Measurements from ENCODE around the gene IFT57. TPM values are rescaled to one million over a fixed set of nuclear protein-coding genes. Genes with fewer than 3 reads are reported as not detected.

IFT57 gene
- total RNA-seq, 1 experiment from 2014 or later: 17.6 TPM

DNA sequence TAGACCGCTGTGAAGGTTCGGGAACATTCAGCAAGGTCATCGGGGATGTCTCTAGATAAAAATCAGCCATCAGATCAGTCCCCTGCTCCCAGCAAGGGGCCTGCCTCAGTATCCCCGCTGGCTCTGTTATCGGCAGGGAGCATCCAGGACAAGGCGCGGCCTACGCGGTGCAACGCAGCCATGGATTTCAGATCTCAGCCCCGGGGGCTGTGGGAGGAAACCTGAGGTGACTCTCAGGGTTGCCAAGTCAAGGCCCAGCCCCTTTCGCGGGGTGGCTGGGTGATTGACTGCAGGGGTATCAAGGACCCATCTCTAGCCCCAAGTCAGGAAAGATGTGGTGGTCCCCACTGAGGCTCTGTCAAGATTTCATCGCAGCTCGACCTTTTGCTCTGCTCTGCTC is 108.2 kb downstream of the IFT57 start:
- H3K27me3 Mint-ChIP-seq (ENCODE audit: insufficient read depth, unreplicated experiment): peaks cover 8% of the 10 kb centered on the region
- no peak overlapping the region for H3K4me3 Mint-ChIP-seq (ENCODE audit: unreplicated experiment)
- no peaks in the 10 kb centered on the region for H3K4me1 Mint-ChIP-seq (ENCODE audit: low read depth, unreplicated experiment)
- H3K27ac Mint-ChIP-seq (ENCODE audit: unreplicated experiment): no peak overlapping the region
- ChIA-PET CTCF (no interaction called here), POLR2A (no interaction called here)
- Histone ChIP-seq H3K4me3 (ENCODE audit: low read depth, low read length) (no peak overlapping the region), H3K36me3 (ENCODE audit: control insufficient read depth, insufficient read depth, low read length) (no peaks in the 10 kb centered on the region), H3K9me3 (no peaks in the 10 kb centered on the region), H3K4me1 (no peaks in the 10 kb centered on the region), H3K27me3 (replicated peaks; ENCODE audit: control insufficient read depth, insufficient read depth, low read length) (peaks cover 2% of the 10 kb centered on the region; the same call in 1 of the 2 replicates)
- no peak for TF ChIP-seq CTCF (IDR thresholded peaks at IDR 0.05; ENCODE audit: insufficient read depth in 1 of 2, low read depth in 1 of 2, low read length in 1 of 2, severe bottlenecking in 1 of 2, unreplicated experiment in 1 of 2)
- no peaks in the 10 kb centered on the region for H3K9me3 Mint-ChIP-seq (ENCODE audit: unreplicated experiment)
- intact Hi-C loops (cut with micrococcal nuclease; ENCODE audit: unreplicated experiment): no loop called here
- no peaks in the 10 kb centered on the region for H3K36me3 Mint-ChIP-seq (ENCODE audit: insufficient read depth, unreplicated experiment)
- BruUV-seq (replicated peaks): no TSS peak
- no peak for DNase-seq

- Mint-ChIP-seq H3K4me1 (ENCODE audit: low read depth, unreplicated experiment) (no peaks in the 10 kb centered on the region), H3K27me3 (ENCODE audit: insufficient read depth, unreplicated experiment) (peaks cover 10% of the 10 kb centered on the region), H3K9me3 (ENCODE audit: unreplicated experiment) (no peaks in the 10 kb centered on the region), H3K4me3 (ENCODE audit: unreplicated experiment) (no peak overlapping the region), H3K27ac (ENCODE audit: unreplicated experiment) (no peak overlapping the region), H3K36me3 (ENCODE audit: insufficient read depth, unreplicated experiment) (no peaks in the 10 kb centered on the region)
- DNase-seq: no peak
- BruUV-seq (replicated peaks): no TSS peak
- ChIA-PET POLR2A (no interaction called here), CTCF (no interaction called here)
- TF ChIP-seq CTCF (IDR thresholded peaks at IDR 0.05; ENCODE audit: insufficient read depth in 1 of 2, low read depth in 1 of 2, low read length in 1 of 2, severe bottlenecking in 1 of 2, unreplicated experiment in 1 of 2): no peak
- Histone ChIP-seq H3K9me3 (no peaks in the 10 kb centered on the region), H3K36me3 (ENCODE audit: control insufficient read depth, insufficient read depth, low read length) (no peaks in the 10 kb centered on the region), H3K4me1 (no peaks in the 10 kb centered on the region), H3K27me3 (replicated peaks; ENCODE audit: control insufficient read depth, insufficient read depth, low read length) (no peaks in the 10 kb centered on the region; the same call in 1 of the 2 replicates), H3K4me3 (ENCODE audit: low read depth, low read length) (no peak overlapping the region)
- intact Hi-C loops (cut with micrococcal nuclease; ENCODE audit: unreplicated experiment): no loop called here
Measured at GRCh38 chr3:108110934-108111333, 111.3 kb downstream of the IFT57 start.

Other genes with a start within 250 kb of the IFT57 start
- gene CD47, start 131.4 kb downstream of the IFT57 start, total RNA-seq (2022): 15.5 and 15.8 TPM in 2 replicates
- 0.50 and 0.91 TPM in 2 replicates for gene HHLA2, start 74.1 kb upstream of the IFT57 start, total RNA-seq (2022)